ENCODE results near the gene TBC1D8.

- TF ChIP-seq CTCF (IDR thresholded peaks at IDR 0.05) (no peak), POLR2A (IDR thresholded peaks at IDR 0.05) (no peak)
These were observed 42.8 kb downstream of the TBC1D8 start for GRCh38 chr2:101108357-101108756.

Data from body of pancreas (tissue), 4 donors.